GM20000 (cell line): ENCODE measurements around the gene PCDHB14.
"Not testable (repeated sequence)": the region's sequence is repeated elsewhere in the genome, so short reads cannot be mapped to it uniquely, and the experiment has no call there.

Experiments used
- DNase-seq: peaks from one replicate; pipeline ENCODE4 v3.0.0; 2012; ENCODE audit warnings: low spot score
- CTCF ChIP-seq: IDR thresholded peaks from 2 replicates; pipeline ENCODE4 v1.5.1; 2012; ENCODE audit warnings: mild to moderate bottlenecking, control low read depth; ENCODE audit errors: extremely low read depth, missing control alignments

Gene PCDHB14

GRCh38 chr5:141214583-141214982, 8.6 kb upstream of the PCDHB14 start:
- not testable (repeated sequence) for DNase-seq

GRCh38 chr5:141215504-141215903, 7.6 kb upstream of the PCDHB14 start:
- not testable (repeated sequence) for DNase-seq

- not testable (repeated sequence) for DNase-seq
Measured at GRCh38 chr5:141216035-141216434, 7.1 kb upstream of the PCDHB14 start.

GRCh38 chr5:141224844-141225243, 1.7 kb downstream of the PCDHB14 start:
- DNase-seq, result not testable (repeated sequence)

GRCh38 chr5:141225421-141225820, 2.3 kb downstream of the PCDHB14 start:
- DNase-seq, result not testable (repeated sequence)

GRCh38 chr5:141234109-141234667, 11.0 kb downstream of the PCDHB14 start:
- no peak for TF ChIP-seq CTCF
- no peak for DNase-seq

GRCh38 chr5:141235922-141236321, 12.8 kb downstream of the PCDHB14 start:
- not testable (repeated sequence) for DNase-seq

- TF ChIP-seq CTCF, result no peak
- no peak for DNase-seq
Measured at GRCh38 chr5:141236516-141237313, 13.6 kb downstream of the PCDHB14 start.

- no peak for TF ChIP-seq CTCF
- no peak for DNase-seq
Measured at GRCh38 chr5:141241496-141241895, 18.4 kb downstream of the PCDHB14 start.

- DNase-seq, result no peak
- TF ChIP-seq CTCF, result no peak
Measured at GRCh38 chr5:141245250-141245717, 22.1 kb downstream of the PCDHB14 start, which contains the start of gene PCDHB15. Gene PCDHB15, plus strand, starts transcription at chr5:141245395. Its CDS starts 184 bp downstream, at chr5:141245579.

GRCh38 chr5:141246971-141247370, 23.8 kb downstream of the PCDHB14 start:
- not testable (repeated sequence) for DNase-seq

- not testable (repeated sequence) for DNase-seq
Measured at GRCh38 chr5:141247434-141247833, 24.3 kb downstream of the PCDHB14 start.
